COLO668 (cell line): Measurements from ENCODE around the gene MYO5C.

ENCODE experiments used
- DNase-seq: peaks from one replicate; lab custom pipeline; 2025; ENCODE audit not compliant: unreplicated experiment; lab: John Stamatoyannopoulos, UW

Gene MYO5C

GRCh38 chr15:52278135-52278534 is 17.5 kb downstream of the MYO5C start:
- DNase-seq, result no peak

DNA sequence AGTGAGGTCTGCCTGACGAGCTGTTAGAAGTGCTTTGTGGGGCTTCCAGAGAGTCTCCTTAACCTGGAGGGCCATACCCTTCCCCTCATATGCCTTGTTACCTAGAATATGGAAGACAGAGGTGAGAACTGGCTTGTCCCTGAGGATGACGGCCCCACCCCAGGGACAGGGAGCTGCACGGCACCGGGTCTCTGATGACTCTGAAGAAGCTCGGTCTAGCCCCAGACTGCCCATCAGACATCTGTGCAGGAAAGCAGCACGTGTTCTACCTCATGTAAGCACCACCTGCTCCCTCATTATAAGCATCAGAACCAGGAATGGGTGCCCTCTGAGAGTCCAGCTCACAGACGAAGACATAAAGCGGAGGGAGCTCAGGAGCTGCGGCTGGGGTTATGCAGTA is 18.0 kb downstream of the MYO5C start:
- DNase-seq, result no peak

- no peak for DNase-seq
These were observed 19.3 kb downstream of the MYO5C start for GRCh38 chr15:52276256-52276770.

DNA sequence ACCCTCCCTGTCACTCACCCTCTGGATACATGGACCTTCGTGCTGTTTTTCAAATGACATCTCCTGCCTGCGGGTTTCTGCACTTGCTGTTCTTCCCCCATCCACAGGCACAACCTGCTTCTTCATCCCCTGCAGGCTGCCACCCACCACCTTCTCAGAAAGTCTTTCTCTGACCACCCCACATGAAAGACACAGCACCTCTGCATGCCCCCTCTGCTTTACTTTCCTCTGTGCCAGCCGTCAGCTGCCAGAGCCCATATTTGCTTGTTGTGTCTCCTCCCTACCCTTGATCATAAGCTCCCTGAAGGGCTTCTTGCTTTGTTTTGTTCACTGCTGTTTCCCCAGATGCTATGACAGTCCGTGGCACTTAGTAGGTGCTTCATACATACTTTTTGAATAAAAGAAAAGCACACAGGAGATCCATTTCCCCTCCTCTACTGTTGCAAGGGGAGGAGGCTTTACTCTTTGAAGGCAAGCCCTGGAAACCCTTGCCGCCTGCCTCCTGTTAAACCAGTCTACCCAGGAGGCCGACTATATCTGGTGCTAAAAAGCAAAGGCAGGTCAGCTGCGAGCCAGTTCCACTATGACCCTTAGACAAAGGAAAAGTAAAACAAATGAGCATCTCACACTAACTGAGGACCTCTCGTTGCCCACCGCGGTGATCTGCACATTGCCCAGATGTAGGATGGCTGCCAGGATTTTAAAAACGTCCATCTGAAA is 31.9 kb downstream of the MYO5C start:
- DNase-seq, result no peak

DNA sequence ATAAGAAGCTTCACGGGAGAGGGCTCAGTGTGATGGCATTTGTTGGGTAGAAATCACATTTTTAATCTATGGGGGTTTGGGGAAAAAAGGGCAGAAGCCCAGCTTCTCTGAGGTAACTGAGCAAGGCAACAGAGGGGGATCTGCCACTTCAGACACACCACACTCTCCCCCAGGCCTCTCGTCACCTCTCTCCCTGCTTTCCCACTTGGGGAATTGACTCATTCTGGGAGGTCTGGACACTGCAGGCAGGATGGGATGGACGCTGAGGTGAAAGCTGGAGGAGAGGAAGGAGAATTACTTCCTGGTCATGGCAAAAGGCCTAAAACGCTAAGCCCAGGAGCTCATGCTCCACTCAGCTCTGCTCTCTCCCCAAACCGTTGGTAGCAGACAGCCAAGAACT is 33.2 kb downstream of the MYO5C start:
- no peak for DNase-seq

DNA sequence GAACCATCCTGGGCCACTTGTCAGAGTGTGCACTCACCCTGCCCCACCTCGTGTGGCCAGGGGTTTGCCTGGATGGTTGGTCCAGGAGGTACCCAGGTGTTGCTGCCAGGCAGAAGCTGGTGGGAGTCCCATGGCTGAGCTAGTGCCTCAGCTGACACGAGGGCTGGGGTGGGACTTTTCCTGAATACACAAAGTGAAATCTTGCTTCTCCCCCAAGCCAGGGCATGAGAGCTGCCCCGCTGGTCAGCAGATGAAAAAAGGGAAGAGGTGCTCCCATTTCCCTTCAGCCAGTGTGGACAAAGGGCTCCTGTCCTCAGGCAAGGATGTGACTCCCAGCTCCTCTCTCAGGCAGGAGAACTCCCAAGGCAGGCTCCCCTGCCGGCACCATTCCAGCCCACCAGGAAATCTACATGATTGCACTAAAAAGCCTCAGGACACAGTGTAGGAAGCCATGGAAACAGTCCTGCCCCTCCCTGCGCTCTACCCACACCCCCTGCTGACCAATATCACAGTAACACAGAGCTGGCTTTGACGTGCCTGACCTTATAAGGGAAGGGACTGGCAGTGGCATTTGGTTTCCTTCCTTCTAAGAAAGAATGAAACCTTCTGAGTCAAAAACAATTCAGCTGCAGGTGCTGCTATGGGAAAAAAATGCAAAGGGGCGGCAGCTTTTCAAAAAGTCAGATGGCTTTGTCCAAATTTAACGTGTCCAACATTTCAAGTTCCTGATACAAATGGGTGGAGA is 33.9 kb downstream of the MYO5C start:
- no peak for DNase-seq

DNA sequence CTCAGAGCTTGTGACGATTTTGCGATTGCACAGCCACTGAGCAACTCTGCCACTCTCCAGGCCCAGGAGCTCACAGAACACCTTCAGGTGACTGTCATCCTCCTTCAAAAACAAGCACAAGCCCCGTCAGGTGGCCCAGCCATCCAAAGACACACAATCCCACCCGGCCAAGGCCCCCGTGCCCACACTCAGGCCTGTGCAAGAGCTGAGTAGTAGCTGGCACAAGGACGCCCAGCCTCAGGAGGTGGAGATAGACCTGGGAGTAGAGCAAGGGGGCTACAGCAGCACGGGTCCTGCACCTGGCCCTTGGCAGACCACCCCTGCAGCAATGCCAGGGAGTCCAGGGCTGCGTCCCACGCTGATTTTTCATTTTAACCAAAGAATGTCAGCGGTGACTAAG is 34.6 kb downstream of the MYO5C start:
- DNase-seq, result no peak

DNA sequence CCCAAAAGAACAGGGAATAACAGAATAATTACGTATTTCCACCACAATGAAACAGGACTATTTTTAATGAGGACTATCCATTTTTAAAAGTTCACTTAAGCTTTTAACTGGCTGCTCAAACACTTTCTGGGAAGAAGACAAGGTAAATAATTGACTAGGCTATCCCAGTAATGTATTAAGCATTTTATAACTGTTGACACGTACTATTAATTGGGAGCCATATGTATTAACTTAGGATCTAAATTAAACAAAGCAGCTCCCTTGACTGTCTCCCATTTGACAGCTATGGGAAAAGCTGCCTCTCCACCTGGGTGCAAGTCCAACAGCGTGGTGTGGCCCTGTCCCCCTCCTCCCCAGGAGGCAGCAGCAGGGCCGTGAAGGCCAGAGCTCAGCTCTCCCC is 36.1 kb downstream of the MYO5C start:
- DNase-seq, result no peak

DNA sequence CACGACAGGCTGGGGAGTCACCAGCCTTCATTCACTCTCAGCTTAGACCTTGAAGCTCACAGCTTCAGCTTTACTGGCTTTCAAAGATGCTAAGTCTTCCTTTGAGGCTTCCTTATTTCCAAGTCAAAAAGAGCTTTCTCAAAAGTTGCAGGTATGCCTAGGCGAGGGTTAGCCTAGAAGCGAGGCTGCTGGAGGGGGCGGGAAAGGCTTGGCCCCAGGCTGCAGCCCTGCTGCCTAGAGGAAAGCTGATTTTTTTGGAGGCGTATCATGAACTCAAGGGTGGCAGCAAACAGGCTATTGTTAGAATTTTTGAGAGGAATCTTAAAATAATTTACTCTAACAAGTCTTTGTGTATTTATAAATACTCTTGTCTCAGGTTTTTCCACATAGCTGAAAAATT is 37.1 kb downstream of the MYO5C start:
- DNase-seq, result no peak

GRCh38 chr15:52257734-52258062 is 37.9 kb downstream of the MYO5C start:
- no peak for DNase-seq

DNA sequence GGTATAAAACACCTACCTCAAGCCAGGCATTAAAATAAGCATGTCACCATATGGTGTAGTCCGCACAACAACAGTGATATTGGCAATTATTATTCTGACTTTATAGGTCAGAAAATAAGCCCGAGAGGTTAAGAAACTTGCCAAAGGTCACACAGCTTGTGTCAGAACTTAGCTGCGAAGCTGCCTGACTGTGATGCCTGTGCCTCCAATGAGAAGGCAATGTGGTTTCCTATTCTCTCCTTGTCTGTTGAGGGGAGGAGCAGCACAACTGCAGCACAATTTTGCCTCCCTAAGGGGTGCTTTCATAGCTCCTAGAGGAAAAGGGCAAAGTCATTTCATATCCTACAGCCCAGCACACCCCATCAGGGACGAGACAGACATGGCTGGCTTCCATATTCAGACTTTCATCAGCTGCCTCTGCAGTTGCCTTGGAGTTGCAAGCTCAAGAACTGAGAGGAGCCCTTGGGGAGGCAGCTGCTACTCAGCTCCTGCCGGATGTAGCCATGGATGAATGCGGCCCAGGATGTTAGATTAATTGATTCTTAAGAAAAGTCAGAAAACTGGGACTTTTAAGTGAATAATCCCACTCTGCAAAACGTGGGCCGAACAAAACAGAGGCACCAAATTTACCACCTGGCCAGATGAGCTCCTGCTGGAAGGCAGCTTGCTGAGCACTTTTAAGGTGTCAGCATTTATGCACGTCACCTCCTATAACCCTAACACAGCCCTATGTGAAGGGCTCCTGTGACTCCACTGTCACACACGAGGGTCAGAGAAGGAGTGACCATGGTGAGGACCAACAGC is 38.5 kb downstream of the MYO5C start:
- no peak for DNase-seq

GRCh38 chr15:52256366-52256765 is 39.2 kb downstream of the MYO5C start:
- peak; percentile 64 for DNase-seq

GRCh38 chr15:52255935-52256334 is 39.7 kb downstream of the MYO5C start:
- DNase-seq, result no peak

DNA sequence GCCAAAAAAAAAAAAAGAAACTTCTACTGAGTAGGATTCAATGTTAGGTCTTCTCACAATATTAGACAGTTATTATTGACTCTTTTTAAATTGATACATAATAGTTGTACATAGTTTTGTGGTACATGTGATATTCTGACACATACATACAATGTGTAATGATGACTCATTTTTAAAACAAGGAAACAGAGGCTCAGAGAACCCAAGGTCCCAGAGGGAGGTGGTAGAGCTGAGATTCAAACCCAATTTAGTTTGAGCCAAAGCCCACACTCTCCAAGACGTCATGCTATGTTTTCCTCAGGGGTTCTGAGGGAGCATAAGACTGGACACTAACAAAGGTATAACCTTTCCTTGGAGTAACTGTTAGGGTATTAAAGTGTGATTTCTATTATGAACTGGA is 40.6 kb downstream of the MYO5C start:
- DNase-seq, result no peak

DNA sequence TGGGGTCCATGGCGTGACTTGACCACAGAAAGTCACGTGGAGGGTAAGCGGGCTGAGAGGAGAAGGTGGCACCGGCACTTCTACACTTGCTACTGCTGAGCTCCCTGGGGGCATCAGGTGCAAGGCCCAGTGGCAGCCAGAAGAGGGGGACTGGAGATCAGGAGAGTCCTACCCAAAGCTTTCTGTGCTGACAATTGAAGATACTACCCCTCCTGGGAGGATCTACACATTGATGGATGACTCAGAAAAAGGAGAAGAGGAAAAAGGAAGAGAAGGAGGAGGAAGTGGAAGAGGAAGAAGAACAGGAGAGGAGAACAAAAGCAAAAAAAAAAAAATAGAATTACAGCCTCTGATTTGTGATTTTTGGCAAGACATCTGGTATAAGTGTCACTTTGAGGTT is 41.2 kb downstream of the MYO5C start:
- DNase-seq, result no peak

- no peak for DNase-seq
These were observed 42.8 kb downstream of the MYO5C start for GRCh38 chr15:52252781-52253180.

DNA sequence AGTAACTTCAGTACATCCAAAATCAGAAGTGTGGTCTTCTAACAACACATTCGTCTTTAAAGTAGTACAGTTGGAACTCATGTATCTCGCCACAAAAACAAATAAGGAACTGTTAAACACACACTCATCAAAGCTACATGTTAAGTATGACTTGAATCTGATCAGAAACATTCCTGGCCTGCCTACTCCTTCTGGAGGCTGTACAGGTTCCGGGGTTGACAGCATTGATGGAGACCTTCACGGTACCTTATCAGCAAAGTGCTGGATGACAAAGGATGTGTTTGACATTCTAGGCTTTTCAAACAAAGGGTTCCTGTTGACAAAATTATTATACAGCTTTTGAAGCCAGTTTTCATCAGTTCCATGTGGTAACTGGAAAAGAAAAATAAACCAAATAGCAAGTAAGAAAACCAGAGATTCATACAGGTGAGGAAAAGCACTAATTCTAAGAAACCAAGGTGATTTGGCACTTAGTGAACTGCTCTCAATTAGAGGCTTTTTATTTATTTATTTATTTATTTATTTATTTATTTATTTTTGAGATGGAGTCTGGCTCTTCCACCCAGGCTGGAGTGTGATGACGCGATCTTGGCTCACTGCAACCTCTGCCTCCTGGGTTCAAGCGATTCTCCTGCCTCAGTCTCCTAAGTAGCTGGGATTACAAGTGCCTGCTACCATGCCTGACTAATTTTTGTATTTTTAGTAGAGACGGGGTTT is 44.3 kb downstream of the MYO5C start:
- no peak for DNase-seq

DNA sequence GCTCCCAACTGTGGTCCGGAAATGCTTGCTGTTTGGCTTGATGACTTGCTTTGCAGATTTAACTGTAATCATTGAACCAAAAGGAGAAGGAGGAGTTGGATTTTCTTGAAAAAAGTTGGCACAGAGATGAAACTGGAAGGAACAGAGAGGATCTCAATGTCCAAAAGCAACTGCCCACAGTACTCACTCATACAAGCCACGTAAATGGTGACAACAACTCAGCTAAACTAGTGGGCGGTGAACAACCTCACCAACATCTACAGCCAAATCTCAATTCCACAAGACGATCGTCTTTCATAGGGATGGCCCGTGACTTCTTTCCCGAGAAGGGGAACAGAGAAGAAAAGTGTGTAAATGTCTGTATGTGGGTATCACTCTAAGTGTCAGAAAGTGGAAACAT is 48.1 kb downstream of the MYO5C start:
- DNase-seq, result no peak

GRCh38 chr15:52246686-52247431 is 48.7 kb downstream of the MYO5C start:
- DNase-seq, result no peak

DNA sequence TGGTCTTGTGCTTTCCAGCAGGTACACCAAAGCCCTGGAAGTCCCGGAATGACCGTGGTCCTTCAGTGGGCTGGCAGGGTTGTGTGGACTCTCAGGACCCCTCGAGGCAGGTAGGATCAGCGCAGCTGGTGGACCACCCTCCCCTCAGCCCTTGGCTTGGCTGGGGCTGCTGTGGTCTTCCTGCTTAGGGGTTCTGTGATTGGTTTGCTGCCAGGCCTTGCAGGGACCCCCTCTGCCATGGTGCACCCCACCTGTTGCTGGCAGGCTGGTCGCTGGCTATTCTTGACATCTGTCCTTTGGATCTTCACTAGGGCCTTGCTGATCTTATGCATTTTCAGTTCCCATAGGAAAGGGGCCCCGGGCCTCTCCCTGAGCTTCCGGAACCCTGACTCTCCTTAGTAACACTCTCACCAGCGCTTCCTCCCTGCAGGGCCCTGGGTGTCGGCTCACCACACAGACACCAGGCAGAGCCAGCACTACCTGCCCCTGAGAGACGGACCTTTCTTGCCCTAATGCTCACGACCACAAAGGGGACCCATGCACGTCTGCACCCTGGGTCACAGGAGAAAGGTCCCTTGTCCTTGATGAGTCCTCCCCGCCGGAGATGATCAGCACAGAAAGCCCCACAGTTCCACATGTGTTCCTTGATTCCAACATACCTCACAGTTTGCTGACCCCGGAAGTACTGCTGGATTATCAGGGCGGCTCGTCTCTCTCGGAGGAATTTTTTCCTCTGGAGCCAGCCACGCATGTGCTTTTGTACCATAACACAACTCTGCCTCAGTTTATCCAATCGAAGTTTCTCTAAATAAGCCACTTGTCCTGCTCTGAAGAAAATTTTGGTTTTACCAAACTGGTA is 51.7 kb downstream of the MYO5C start:
- DNase-seq, result no peak
